Measurements from ENCODE around the gene PCYT1B.

DNA sequence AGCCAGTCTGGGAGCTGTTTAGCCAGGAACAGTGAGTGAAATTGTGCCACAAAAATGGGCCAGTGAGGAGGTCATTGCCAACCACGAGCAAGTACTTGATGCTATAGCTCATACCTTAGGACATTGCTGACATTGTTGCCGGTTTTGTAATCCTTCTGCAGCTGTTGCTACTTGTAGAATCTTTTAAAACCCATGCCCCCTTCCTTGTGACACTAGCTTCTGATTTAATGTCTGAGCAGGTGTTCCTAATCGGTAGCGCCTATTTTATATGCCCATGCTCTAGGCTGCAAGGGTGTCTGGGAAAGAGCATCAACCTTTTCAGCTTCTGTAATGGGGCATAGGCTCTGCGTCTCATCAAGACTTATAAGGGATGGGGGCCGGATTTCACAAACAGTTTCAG lies 49.1 kb upstream of the PCYT1B start:
- TF ChIP-seq, protein P1, sequence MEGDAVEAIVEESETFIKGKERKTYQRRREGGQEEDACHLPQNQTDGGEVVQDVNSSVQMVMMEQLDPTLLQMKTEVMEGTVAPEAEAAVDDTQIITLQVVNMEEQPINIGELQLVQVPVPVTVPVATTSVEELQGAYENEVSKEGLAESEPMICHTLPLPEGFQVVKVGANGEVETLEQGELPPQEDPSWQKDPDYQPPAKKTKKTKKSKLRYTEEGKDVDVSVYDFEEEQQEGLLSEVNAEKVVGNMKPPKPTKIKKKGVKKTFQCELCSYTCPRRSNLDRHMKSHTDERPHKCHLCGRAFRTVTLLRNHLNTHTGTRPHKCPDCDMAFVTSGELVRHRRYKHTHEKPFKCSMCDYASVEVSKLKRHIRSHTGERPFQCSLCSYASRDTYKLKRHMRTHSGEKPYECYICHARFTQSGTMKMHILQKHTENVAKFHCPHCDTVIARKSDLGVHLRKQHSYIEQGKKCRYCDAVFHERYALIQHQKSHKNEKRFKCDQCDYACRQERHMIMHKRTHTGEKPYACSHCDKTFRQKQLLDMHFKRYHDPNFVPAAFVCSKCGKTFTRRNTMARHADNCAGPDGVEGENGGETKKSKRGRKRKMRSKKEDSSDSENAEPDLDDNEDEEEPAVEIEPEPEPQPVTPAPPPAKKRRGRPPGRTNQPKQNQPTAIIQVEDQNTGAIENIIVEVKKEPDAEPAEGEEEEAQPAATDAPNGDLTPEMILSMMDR (IDR thresholded peaks at IDR 0.05; ENCODE audit: low read depth, low read length), result no peak
- no peak for TF ChIP-seq POLR2A (IDR thresholded peaks at IDR 0.05; ENCODE audit: extremely low read depth, insufficient read length)
- no peak for TF ChIP-seq MYC (IDR thresholded peaks at IDR 0.05; ENCODE audit: low read depth, low read length)
- TF ChIP-seq, protein P2, sequence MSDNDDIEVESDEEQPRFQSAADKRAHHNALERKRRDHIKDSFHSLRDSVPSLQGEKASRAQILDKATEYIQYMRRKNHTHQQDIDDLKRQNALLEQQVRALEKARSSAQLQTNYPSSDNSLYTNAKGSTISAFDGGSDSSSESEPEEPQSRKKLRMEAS (IDR thresholded peaks at IDR 0.05; ENCODE audit: low read depth, low read length), result no peak

All from NB4 (cell line).